GM10266 (cell line): ENCODE data around the gene LARP6.

Experiments
- DNase-seq: peaks from one replicate; pipeline ENCODE4 v3.0.0; 2012; ENCODE audit errors: extremely low spot score
- TF ChIP-seq, protein P1 (sequence below): IDR thresholded peaks from 2 replicates; pipeline ENCODE4 v1.5.1; 2012; ENCODE audit warnings: mild to moderate bottlenecking, low read depth; ENCODE audit not compliant: control insufficient read depth, insufficient read depth; ENCODE audit errors: missing control alignments

Gene LARP6

DNA sequence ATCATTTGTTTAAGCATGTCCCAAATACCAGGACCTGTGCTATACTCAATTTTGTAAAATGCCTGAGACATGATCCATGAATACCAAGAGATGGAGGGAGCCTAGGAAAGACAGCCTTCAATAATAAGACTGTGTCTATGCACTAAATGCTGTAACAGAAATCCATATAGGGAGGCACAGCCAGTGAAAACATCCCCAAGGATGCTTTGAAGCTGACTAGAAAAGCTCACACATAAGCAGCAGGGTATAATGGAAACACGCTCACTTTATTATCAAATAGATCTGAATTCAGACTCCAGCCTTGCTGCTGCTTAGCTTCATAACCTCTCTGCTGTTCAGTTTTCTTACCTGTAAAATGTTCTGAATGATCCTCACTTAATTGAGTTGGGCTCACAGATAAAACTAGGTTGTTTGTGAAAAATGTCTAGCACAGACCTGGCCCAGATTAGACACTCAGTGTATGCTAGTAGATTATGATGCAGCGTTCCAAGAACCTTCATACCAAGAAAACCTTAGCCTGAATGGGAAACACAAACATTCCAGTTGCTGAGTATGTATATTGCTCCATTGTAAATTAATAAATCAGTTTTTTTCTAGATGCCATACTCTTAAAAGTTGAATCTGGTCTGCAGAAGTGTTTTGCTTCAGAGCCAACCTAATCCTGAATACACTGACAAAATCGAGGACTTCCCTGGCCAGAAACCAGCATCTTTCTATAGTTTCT lies 3.8 kb upstream of the LARP6 start:
- TF ChIP-seq, protein P1, sequence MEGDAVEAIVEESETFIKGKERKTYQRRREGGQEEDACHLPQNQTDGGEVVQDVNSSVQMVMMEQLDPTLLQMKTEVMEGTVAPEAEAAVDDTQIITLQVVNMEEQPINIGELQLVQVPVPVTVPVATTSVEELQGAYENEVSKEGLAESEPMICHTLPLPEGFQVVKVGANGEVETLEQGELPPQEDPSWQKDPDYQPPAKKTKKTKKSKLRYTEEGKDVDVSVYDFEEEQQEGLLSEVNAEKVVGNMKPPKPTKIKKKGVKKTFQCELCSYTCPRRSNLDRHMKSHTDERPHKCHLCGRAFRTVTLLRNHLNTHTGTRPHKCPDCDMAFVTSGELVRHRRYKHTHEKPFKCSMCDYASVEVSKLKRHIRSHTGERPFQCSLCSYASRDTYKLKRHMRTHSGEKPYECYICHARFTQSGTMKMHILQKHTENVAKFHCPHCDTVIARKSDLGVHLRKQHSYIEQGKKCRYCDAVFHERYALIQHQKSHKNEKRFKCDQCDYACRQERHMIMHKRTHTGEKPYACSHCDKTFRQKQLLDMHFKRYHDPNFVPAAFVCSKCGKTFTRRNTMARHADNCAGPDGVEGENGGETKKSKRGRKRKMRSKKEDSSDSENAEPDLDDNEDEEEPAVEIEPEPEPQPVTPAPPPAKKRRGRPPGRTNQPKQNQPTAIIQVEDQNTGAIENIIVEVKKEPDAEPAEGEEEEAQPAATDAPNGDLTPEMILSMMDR, result no peak
- no peak for DNase-seq

DNA sequence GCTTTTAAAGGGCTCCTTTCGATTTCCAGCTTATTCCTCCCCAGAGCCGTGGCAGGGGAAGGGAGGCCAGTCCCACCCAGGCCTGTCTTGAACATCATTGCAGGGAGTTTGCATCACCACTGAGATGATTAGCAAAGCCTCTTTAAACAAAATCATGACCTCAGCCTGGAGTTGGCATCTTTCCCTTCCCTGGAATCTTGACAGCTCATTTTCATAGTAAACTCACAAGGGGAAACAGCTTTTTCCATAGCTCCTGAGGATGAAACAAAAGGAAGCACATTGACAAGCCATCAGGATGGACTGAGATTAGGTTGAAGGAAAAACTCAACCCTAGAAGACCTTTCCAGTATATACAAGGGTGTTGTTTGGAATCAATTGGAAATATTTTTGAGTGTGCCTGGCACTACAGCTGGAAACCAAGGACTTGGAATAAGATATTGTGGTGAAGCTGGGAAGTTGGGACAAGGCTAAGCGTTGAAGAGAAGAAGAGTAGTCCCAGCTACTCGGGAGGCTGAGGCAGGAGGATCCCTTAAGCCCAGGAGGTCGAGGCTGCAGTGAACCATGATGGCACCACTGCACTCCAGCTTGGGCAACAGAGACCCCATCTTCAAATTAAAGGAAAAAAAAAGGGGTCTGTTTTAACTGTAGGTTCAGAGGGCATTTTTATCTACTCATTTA lies 3.1 kb upstream of the LARP6 start:
- DNase-seq, result no peak
- TF ChIP-seq, protein P1, result no peak

DNA sequence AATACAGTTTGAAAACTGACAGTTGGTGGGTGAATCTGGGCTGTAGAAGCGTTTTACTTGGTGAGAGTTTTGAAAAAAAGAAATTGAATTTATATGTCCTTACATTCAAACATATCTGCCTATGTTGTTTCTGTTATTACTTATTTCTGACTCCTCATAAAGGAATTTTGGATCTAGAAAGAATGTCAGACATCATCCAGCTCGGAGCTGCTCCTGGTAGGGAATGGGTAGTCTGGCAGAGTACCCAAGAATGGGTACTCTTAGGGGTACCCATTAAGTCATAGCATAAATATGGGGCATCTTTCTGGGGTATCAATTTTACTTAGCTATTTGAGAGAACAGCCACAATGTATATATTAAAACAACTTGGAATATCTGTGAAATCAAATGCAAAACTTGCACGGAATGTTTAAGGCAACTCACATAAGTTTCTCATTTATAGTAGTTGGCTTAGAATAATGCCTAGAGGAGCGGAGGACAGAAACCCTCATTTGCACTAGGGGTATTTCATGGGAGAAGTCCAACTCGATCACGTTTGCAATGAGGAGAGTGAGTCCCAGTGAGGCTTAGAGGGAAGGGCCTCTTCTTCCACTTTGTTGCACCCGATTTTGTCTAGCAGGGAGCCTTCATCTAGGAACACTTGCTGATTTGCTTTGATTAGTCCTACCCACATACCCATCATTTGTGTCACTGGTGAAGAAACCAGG lies 2.4 kb upstream of the LARP6 start:
- DNase-seq, result no peak
- TF ChIP-seq, protein P1, result no peak

DNA sequence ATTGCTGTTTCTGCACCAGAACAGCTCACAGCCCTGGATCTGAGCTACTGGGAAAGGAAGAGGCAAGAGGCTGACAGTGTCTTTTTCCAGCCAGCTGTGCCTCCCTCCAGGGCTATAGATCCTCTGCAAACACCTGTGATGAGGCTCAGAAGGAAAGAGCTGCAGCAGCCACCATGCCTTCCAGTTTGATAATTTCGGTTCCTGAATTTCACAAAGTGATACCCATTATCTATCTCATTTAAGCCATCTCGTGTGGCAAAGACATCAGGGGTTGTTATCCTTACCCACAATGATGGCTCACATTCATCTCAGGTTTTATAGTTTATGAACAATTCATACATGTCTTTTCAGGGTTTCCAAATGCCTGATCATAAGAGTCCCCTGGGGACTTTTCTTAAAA lies 1.8 kb upstream of the LARP6 start:
- TF ChIP-seq, protein P1, result no peak
- DNase-seq, result peak; percentile 43

DNA sequence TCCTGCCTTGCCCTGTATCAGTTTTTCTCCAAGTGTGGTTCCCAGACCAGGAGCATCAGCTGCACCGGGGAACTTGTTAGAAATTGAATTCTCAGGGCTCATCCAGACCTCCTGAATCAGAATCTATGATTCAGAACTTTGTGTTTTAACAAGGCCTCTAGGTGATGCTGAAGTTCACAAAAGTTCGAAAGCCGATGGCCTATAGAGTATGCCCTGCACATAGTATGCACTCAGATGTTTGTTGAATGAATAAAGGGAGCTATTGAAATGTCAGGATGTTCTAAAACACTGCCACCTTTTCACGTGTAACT lies 664 bp upstream of the LARP6 start:
- TF ChIP-seq, protein P1, result no peak
- DNase-seq, result no peak

DNA sequence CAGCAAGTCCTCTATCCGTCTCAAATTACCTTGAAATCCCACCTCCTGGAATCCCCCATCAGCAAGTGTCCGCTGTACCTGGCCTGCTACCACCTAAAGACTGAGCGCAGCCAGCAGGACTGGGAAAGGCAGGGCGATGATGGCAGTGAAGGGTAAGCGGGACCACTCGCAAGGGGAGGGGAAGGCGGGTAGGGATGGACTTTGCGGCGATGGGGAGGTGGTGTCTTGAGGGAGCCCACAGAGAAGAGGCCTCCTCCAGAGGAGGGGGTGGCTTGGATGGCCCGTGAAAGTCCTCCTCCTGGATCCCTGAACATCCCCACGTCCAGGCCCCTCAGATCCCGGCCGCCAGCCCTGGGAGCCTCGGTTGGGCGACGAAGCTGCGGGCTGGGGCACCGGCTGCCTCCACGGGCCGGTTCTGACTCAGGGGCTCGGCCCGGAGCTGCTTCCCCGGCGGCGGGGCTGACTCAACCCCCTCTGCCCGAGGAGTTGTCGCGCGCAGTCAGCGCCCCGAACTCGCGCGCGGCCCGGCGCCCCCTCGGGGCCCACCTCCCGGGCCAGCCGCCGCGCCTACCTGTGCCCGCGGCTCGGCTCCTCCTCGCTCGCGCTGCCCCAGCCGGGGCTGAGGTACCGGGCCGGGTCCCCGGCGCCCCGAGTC lies 512 bp downstream of the LARP6 start:
- peak; percentile 66 for DNase-seq
- TF ChIP-seq, protein P1, result no peak
